ENCODE data around the gene VAV2.

Gene VAV2

GRCh38 chr9:133803028-133803585, 189.0 kb downstream of the VAV2 start:
- Mint-ChIP-seq H3K27ac (no peak overlapping the region), H3K4me1 (peaks cover 28% of the 10 kb centered on the region)
- DNase-seq: no peak

GRCh38 chr9:133801739-133802138, 190.4 kb downstream of the VAV2 start:
- peak overlapping the region; percentile 57 for H3K27ac Mint-ChIP-seq
- H3K9me3 Mint-ChIP-seq: no peaks in the 10 kb centered on the region
- H3K36me3 Mint-ChIP-seq (ENCODE audit: low read depth): no peaks in the 10 kb centered on the region
- DNase-seq: no peak
- no peak for TF ChIP-seq CTCF (IDR thresholded peaks at IDR 0.05)
- H3K4me1 Mint-ChIP-seq: peaks cover 28% of the 10 kb centered on the region
- no peak overlapping the region for H3K4me3 Mint-ChIP-seq
- peaks cover 6% of the 10 kb centered on the region for H3K27me3 Mint-ChIP-seq (ENCODE audit: low read depth, poor library complexity)

More at GRCh38 chr9:133803028-133803585, 189.0 kb downstream of the VAV2 start:
- no peaks in the 10 kb centered on the region for H3K36me3 Mint-ChIP-seq (ENCODE audit: low read depth)
- no peaks in the 10 kb centered on the region for H3K9me3 Mint-ChIP-seq
- H3K4me3 Mint-ChIP-seq: no peak overlapping the region
- peaks cover 6% of the 10 kb centered on the region for H3K27me3 Mint-ChIP-seq (ENCODE audit: low read depth, poor library complexity)
- no peak for TF ChIP-seq CTCF (IDR thresholded peaks at IDR 0.05)

- H3K4me3 Mint-ChIP-seq: no peak overlapping the region
- H3K4me1 Mint-ChIP-seq: peaks cover 28% of the 10 kb centered on the region
- peaks cover 6% of the 10 kb centered on the region for H3K27me3 Mint-ChIP-seq (ENCODE audit: low read depth, poor library complexity)
- no peak overlapping the region for H3K27ac Mint-ChIP-seq
- peaks cover 5% of the 10 kb centered on the region for H3K36me3 Mint-ChIP-seq (ENCODE audit: low read depth)
- H3K9me3 Mint-ChIP-seq: no peaks in the 10 kb centered on the region
- DNase-seq: no peak
- TF ChIP-seq CTCF (IDR thresholded peaks at IDR 0.05): no peak
These were observed 191.9 kb downstream of the VAV2 start for GRCh38 chr9:133800266-133800665.

- H3K27ac Mint-ChIP-seq: peak overlapping the region; percentile 49
- peaks cover 32% of the 10 kb centered on the region for H3K4me1 Mint-ChIP-seq
- TF ChIP-seq CTCF (IDR thresholded peaks at IDR 0.05): no peak
- H3K36me3 Mint-ChIP-seq (ENCODE audit: low read depth): peaks cover 8% of the 10 kb centered on the region
- H3K27me3 Mint-ChIP-seq (ENCODE audit: low read depth, poor library complexity): peaks cover 6% of the 10 kb centered on the region
- no peaks in the 10 kb centered on the region for H3K9me3 Mint-ChIP-seq
- no peak for DNase-seq
- H3K4me3 Mint-ChIP-seq: no peak overlapping the region
These were observed 192.4 kb downstream of the VAV2 start for GRCh38 chr9:133799716-133800115.

- no peaks in the 10 kb centered on the region for H3K9me3 Mint-ChIP-seq
- H3K4me1 Mint-ChIP-seq: peaks cover 38% of the 10 kb centered on the region
- no peak for TF ChIP-seq CTCF (IDR thresholded peaks at IDR 0.05)
- H3K27ac Mint-ChIP-seq: no peak overlapping the region
- no peak for DNase-seq
- peaks cover 10% of the 10 kb centered on the region for H3K36me3 Mint-ChIP-seq (ENCODE audit: low read depth)
- H3K4me3 Mint-ChIP-seq: no peak overlapping the region
- H3K27me3 Mint-ChIP-seq (ENCODE audit: low read depth, poor library complexity): peaks cover 6% of the 10 kb centered on the region
These were observed 193.0 kb downstream of the VAV2 start for GRCh38 chr9:133799106-133799505.

- H3K27ac Mint-ChIP-seq: no peak overlapping the region
- peaks cover 6% of the 10 kb centered on the region for H3K27me3 Mint-ChIP-seq (ENCODE audit: low read depth, poor library complexity)
- no peaks in the 10 kb centered on the region for H3K9me3 Mint-ChIP-seq
- DNase-seq: no peak
- no peak for TF ChIP-seq CTCF (IDR thresholded peaks at IDR 0.05)
- H3K36me3 Mint-ChIP-seq (ENCODE audit: low read depth): peaks cover 10% of the 10 kb centered on the region
- H3K4me3 Mint-ChIP-seq: no peak overlapping the region
- peaks cover 33% of the 10 kb centered on the region for H3K4me1 Mint-ChIP-seq
These were observed 194.0 kb downstream of the VAV2 start for GRCh38 chr9:133798160-133798559.
